ENCODE measurements around the gene CCDC187. TPM values are rescaled to one million over a fixed set of nuclear protein-coding genes. Genes with fewer than 3 reads are reported as not detected.

The CCDC187 gene
- total and polyA plus RNA-seq, 3 donors from 2014 or later, result 13.8 to 61.5 (median 33.4) TPM

DNA sequence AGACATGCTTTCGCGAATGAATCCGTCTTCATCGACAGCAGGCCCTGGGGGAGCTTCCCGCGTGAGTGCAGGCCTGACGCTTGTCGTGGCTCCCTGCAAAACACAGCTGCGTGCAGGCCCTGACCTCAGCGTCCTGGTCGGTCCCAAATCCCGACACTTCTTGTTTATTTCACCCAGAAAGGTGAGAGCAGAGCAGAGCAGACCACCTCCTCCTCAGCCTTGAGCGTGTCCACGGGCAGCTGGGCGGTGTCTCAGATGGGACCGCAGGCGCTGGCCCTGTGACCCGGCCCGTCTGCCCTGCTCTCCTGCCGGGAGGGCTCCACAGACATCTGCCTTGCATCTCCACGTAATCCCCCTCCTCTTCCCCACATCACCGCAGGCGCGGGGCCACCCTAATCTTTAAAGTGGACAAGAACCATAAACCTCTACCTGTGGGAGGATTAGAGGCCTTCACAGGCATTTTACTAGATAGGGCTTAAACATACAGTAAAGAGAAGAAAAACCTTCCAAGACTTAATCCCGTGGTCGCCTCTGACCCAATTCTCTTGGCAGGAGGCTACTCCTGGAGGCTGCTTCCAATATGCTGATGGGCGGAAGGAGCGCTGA is 91.4 kb downstream of the CCDC187 start:
- H3K27ac ChIP-seq, result no peak overlapping the region
- no peak for DNase-seq
- 90 to 92% methylated on average over 28 of the region's 28 CpGs for WGBS, 2 donors
- no peaks in the 10 kb centered on the region for H3K4me1 ChIP-seq
- H3K27me3 ChIP-seq, result no peaks in the 10 kb centered on the region
- H3K9me3 ChIP-seq, result no peaks in the 10 kb centered on the region
- H3K4me3 ChIP-seq, result no peak overlapping the region
- TF ChIP-seq POLR2A (IDR thresholded peaks at IDR 0.05), result no peak
- no peaks in the 10 kb centered on the region for H3K36me3 ChIP-seq (ENCODE audit: low read depth, missing control alignments)
- intact Hi-C loops (cut with DNase I; ENCODE audit: low total_unique reads), result no loop called here

DNA sequence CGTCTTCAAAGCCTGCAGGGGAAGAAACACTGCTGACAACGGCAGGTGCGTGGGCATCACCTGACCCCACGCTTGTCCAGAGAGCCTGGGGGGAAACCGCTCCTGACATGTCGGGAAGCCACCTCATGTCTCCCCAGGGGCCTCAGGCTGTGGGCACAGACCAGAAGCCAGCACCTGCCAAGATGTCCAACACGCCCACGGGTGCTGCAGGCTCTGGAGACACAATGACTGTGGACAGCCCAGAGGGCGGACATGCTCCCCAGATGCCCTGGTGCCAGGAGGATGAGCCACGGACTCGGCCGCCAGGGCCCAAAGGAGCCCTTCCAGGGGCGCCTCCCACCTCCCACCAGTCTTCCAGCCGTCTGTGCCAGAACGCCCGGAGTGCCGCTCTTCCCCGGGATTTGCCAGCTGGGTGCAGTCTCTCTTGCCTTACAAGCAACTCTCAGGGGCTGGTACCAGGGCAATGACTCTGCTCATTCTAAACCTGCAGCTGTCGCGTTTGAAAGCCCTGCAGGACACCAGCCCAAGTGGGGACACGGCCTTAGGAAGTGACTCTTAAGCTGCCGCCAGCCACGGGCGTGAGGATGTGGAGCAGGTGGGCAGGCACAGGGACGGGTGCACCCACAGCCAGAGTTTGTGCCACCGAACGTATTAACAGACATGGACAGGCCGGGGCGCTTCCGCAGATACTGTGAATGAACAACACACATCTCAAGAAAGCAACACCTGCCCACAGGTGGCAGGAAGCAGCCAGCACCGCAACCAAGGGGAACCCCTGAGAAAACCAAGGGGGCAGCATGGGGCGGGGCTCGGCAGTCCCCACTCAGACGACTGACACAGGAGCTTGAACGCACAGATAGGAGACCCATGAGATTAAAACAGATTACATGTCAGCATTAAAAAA is 92.2 kb downstream of the CCDC187 start:
- no peak overlapping the region for H3K4me3 ChIP-seq
- TF ChIP-seq CTCF (IDR thresholded peaks at IDR 0.05), result no peak
- TF ChIP-seq POLR2A (IDR thresholded peaks at IDR 0.05), result no peak
- 92 to 94% methylated on average over 23 to 35 of the region's 35 CpGs for WGBS, 2 donors
- no peaks in the 10 kb centered on the region for H3K36me3 ChIP-seq (ENCODE audit: low read depth, missing control alignments)
- no peaks in the 10 kb centered on the region for H3K27me3 ChIP-seq
- no peaks in the 10 kb centered on the region for H3K4me1 ChIP-seq
- intact Hi-C loops (cut with DNase I; ENCODE audit: low total_unique reads), result no loop called here
- no peak for DNase-seq
- no peak overlapping the region for H3K27ac ChIP-seq
- H3K9me3 ChIP-seq, result no peaks in the 10 kb centered on the region

DNA sequence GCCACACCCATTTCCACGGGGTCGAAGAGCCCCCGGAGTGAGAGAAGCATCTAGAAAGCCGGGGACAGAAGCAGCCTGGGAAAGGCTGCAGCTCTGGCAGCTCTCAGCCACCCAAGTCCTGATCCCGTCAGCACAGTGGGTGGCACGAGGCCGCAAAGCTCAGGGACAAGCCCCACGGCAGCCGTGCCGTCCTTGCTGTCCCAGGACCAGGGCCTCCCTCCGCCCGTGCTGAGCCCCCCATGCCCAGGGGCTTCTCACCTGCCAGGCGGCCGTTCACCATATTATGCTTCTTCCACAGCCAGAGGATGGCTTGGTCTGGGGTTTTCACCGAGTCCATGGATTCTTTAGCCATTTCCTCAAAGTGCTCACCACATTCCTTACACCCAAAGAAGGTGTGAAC is 92.9 kb downstream of the CCDC187 start:
- no peak overlapping the region for H3K27ac ChIP-seq
- no peaks in the 10 kb centered on the region for H3K36me3 ChIP-seq (ENCODE audit: low read depth, missing control alignments)
- DNase-seq, result no peak
- WGBS, 2 donors, result 92 to 94% methylated on average over 8 to 15 of the region's 15 CpGs
- no peaks in the 10 kb centered on the region for H3K9me3 ChIP-seq
- H3K27me3 ChIP-seq, result no peaks in the 10 kb centered on the region
- TF ChIP-seq CTCF (IDR thresholded peaks at IDR 0.05), result no peak
- TF ChIP-seq POLR2A (IDR thresholded peaks at IDR 0.05), result no peak
- no peak overlapping the region for H3K4me3 ChIP-seq
- intact Hi-C loops (cut with DNase I; ENCODE audit: low total_unique reads), result no loop called here
- H3K4me1 ChIP-seq, result no peaks in the 10 kb centered on the region

- Histone ChIP-seq H3K27ac (no peak overlapping the region), H3K4me1 (no peaks in the 10 kb centered on the region), H3K36me3 (ENCODE audit: low read depth, missing control alignments) (no peaks in the 10 kb centered on the region), H3K9me3 (no peaks in the 10 kb centered on the region), H3K4me3 (no peak overlapping the region), H3K27me3 (no peaks in the 10 kb centered on the region)
- WGBS, 2 donors, result 92 to 96% methylated on average over 15 to 16 of the region's 16 CpGs
- intact Hi-C loops (cut with DNase I; ENCODE audit: low total_unique reads), result no loop called here
- no peak for TF ChIP-seq CTCF (IDR thresholded peaks at IDR 0.05)
- no peak for TF ChIP-seq POLR2A (IDR thresholded peaks at IDR 0.05)
- no peak for DNase-seq
Observed at GRCh38 chr9:136210276-136210675, 93.6 kb downstream of the CCDC187 start.

GRCh38 chr9:136209786-136210185 is 94.1 kb downstream of the CCDC187 start:
- Histone ChIP-seq H3K9me3 (no peaks in the 10 kb centered on the region), H3K36me3 (ENCODE audit: low read depth, missing control alignments) (no peaks in the 10 kb centered on the region), H3K4me1 (no peaks in the 10 kb centered on the region), H3K27ac (no peak overlapping the region), H3K4me3 (no peak overlapping the region), H3K27me3 (no peaks in the 10 kb centered on the region)
- 79 to 88% methylated on average over 13 to 17 of the region's 17 CpGs for WGBS, 2 donors
- TF ChIP-seq CTCF (IDR thresholded peaks at IDR 0.05), result no peak
- TF ChIP-seq POLR2A (IDR thresholded peaks at IDR 0.05), result no peak
- intact Hi-C loops (cut with DNase I; ENCODE audit: low total_unique reads), result no loop called here
- DNase-seq, result no peak
